OCI-LY1 (cell line): Measurements from ENCODE around the gene USF2.

Source experiments
- H2AFZ ChIP-seq: fragments of 200-600 bp; sonication (generic), shearing (Covaris generic); 2 replicates; pipeline ENCODE4 v1.6.0; 2014; ENCODE audit warnings: antibody characterized with exemption, mild to moderate bottlenecking, low read length
- H3F3A ChIP-seq: fragments of 200-600 bp; sonication (generic), shearing (Covaris generic); 2 replicates; pipeline ENCODE4 v1.6.0; 2014; ENCODE audit warnings: mild to moderate bottlenecking, antibody characterized with exemption, low read length, moderate library complexity; ENCODE audit not compliant: insufficient read depth
- H3K27ac ChIP-seq: fragments of 200-600 bp; sonication (generic); 2 replicates; pipeline ENCODE4 v1.5.1; 2014; ENCODE audit warnings: low read length, mixed run types, mild to moderate bottlenecking, low read depth; ENCODE audit not compliant: poor library complexity, severe bottlenecking
- H3K27me3 ChIP-seq: fragments of 200-600 bp; sonication (generic); 2 replicates; pipeline ENCODE4 v1.6.0; 2014; ENCODE audit warnings: antibody characterized with exemption, mild to moderate bottlenecking, low read length, moderate library complexity; ENCODE audit not compliant: insufficient read depth
- H3K36me3 ChIP-seq: fragments of 200-600 bp; sonication (generic); 2 replicates; pipeline ENCODE4 v1.6.1; 2014; ENCODE audit warnings: mild to moderate bottlenecking, antibody characterized with exemption, low read length, moderate library complexity, mixed read lengths; ENCODE audit not compliant: insufficient read depth
- H3K4me1 ChIP-seq: fragments of 200-600 bp; sonication (generic); 2 replicates; pipeline ENCODE4 v1.5.1; 2014; ENCODE audit warnings: mild to moderate bottlenecking, low read length, moderate library complexity; ENCODE audit not compliant: insufficient read depth, severe bottlenecking
- H3K4me2 ChIP-seq: fragments of 200-600 bp; sonication (generic), shearing (Covaris generic); 2 replicates; pipeline ENCODE4 v1.6.1; 2014; ENCODE audit warnings: low read length
- H3K4me3 ChIP-seq: fragments of 200-600 bp; sonication (generic); 2 replicates; pipeline ENCODE4 v1.5.1; 2014; ENCODE audit warnings: low read length, low read depth, mild to moderate bottlenecking, mixed read lengths; ENCODE audit not compliant: poor library complexity, severe bottlenecking
- H3K79me2 ChIP-seq: fragments of 200-600 bp; shearing (Covaris generic); 2 replicates; pipeline ENCODE4 v1.6.1; 2016; ENCODE audit warnings: mixed run types, low read length, mixed read lengths; ENCODE audit not compliant: insufficient read depth
- H3K9ac ChIP-seq: fragments of 200-600 bp; sonication (generic), shearing (Covaris generic); 2 replicates; pipeline ENCODE4 v1.6.1; 2014; ENCODE audit warnings: mild to moderate bottlenecking, low read length, mixed read lengths
- H3K9me2 ChIP-seq: fragments of 200-600 bp; sonication (generic), shearing (Covaris generic); 2 replicates; pipeline ENCODE4 v1.6.1; 2014; ENCODE audit warnings: low read depth, mild to moderate bottlenecking, low read length, mixed read lengths
- H3K9me3 ChIP-seq: fragments of 200-600 bp; shearing (Covaris generic); 2 replicates; pipeline ENCODE4 v1.6.1; 2014; ENCODE audit warnings: low read length, mixed read lengths
- H4K20me1 ChIP-seq: fragments of 200-600 bp; sonication (generic), shearing (Covaris generic); 2 replicates; pipeline ENCODE4 v1.6.0; 2016; ENCODE audit warnings: mild to moderate bottlenecking, low read length; ENCODE audit not compliant: insufficient read depth
- CTCF ChIP-seq: fragments of 200-600 bp; sonication (generic), shearing (Covaris generic); IDR thresholded peaks from 2 replicates; pipeline ENCODE4 v1.5.1; 2017; ENCODE audit warnings: mild to moderate bottlenecking, antibody characterized with exemption, low read length, moderate library complexity, mixed read lengths
- EZH2 ChIP-seq: fragments of 200-600 bp; sonication (generic), shearing (Covaris generic); IDR thresholded peaks from 2 replicates; pipeline ENCODE4 v1.8.0; 2017; ENCODE audit warnings: borderline replicate concordance, mixed run types, mild to moderate bottlenecking, antibody characterized with exemption, low read length, moderate library complexity, mixed read lengths

Gene USF2

GRCh38 chr19:35241417-35241816 is 27.3 kb upstream of the USF2 start:
- Histone ChIP-seq H3K79me2 (no peaks in the 10 kb centered on the region), H3K4me2 (no peak overlapping the region), H3K4me1 (no peaks in the 10 kb centered on the region), H2AFZ (no peak overlapping the region), H3K9me2 (no peaks in the 10 kb centered on the region), H3K4me3 (no peak overlapping the region), H3K27me3 (peaks cover 10% of the 10 kb centered on the region; the same call in 1 of the 2 replicates), H3K9me3 (peaks cover 17% of the 10 kb centered on the region), H3K27ac (no peak overlapping the region), H3F3A (0 out of 2 replicates have a peak, but pooled peaks cover 2% of the 10 kb centered on the region), H3K9ac (no peak overlapping the region), H3K36me3 (no peaks in the 10 kb centered on the region; the same call in 1 of the 2 replicates), H4K20me1 (no peaks in the 10 kb centered on the region)
- TF ChIP-seq EZH2 (no peak), CTCF (no peak)

GRCh38 chr19:35246466-35247092 is 22.2 kb upstream of the USF2 start:
- H3K27ac ChIP-seq: no peak overlapping the region
- H2AFZ ChIP-seq: no peak overlapping the region
- H4K20me1 ChIP-seq: no peaks in the 10 kb centered on the region
- H3K36me3 ChIP-seq: peaks cover 14% of the 10 kb centered on the region
- H3K4me2 ChIP-seq: no peak overlapping the region
- H3K9me2 ChIP-seq: no peaks in the 10 kb centered on the region
- no peak for TF ChIP-seq EZH2
- no peak for TF ChIP-seq CTCF
- H3K9me3 ChIP-seq: peaks cover 7% of the 10 kb centered on the region
- H3K9ac ChIP-seq: no peak overlapping the region
- peaks cover 21% of the 10 kb centered on the region for H3K4me1 ChIP-seq
- H3F3A ChIP-seq: peaks cover 9% of the 10 kb centered on the region; the same call in 1 of the 2 replicates
- peaks cover 10% of the 10 kb centered on the region; the same call in 1 of the 2 replicates for H3K79me2 ChIP-seq
- no peaks in the 10 kb centered on the region for H3K27me3 ChIP-seq
- no peak overlapping the region for H3K4me3 ChIP-seq

- Histone ChIP-seq H3K4me2 (peak overlapping the region; percentile 71), H3F3A (peaks cover 9% of the 10 kb centered on the region; the same call in 1 of the 2 replicates), H4K20me1 (no peaks in the 10 kb centered on the region), H2AFZ (no peak overlapping the region; the same call in 1 of the 2 replicates), H3K4me1 (peaks cover 21% of the 10 kb centered on the region), H3K9me2 (no peaks in the 10 kb centered on the region), H3K4me3 (peak overlapping the region; percentile 90), H3K9me3 (peaks cover 3% of the 10 kb centered on the region), H3K36me3 (peaks cover 16% of the 10 kb centered on the region), H3K9ac (peak overlapping the region; percentile 90), H3K79me2 (peaks cover 10% of the 10 kb centered on the region; the same call in 1 of the 2 replicates), H3K27ac (peak overlapping the region; percentile 81), H3K27me3 (no peaks in the 10 kb centered on the region)
- TF ChIP-seq CTCF (peak; percentile 51), EZH2 (no peak)
These were observed 21.0 kb upstream of the USF2 start for GRCh38 chr19:35247526-35248309.
